ENCODE data around the gene KCNC1.

The KCNC1 gene

DNA sequence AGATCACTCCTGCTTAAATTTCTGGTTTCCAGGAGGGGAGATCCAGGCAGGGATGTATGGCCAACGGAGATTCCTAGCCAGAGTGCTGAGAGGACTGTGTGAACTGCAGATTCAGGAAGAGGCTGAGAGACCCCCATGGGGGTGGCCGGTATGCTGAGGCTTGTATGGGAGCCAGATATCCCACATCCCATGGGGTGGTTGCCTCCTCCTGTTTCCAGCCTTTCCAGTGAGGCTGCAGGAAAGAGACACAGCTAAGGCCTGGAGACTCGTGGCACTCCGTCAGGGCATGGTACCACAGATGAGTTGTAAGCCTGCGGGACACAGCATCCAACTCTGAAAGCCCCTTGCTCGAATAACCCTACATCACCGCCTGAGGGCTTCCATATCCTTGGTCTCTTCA is 16.6 kb upstream of the KCNC1 start:
- Mint-ChIP-seq H3K27me3 (ENCODE audit: low read depth) (peaks cover 54% of the 10 kb centered on the region), H3K36me3 (ENCODE audit: low read depth) (no peaks in the 10 kb centered on the region), H3K9me3 (no peaks in the 10 kb centered on the region), H3K4me1 (peaks cover 14% of the 10 kb centered on the region), H3K4me3 (peak overlapping the region in 1 of 3 experiments; percentile 85), H3K27ac (no peak overlapping the region)
- TF ChIP-seq CTCF (IDR thresholded peaks at IDR 0.05; ENCODE audit: unreplicated experiment in 3 of 3) = no peak

DNA sequence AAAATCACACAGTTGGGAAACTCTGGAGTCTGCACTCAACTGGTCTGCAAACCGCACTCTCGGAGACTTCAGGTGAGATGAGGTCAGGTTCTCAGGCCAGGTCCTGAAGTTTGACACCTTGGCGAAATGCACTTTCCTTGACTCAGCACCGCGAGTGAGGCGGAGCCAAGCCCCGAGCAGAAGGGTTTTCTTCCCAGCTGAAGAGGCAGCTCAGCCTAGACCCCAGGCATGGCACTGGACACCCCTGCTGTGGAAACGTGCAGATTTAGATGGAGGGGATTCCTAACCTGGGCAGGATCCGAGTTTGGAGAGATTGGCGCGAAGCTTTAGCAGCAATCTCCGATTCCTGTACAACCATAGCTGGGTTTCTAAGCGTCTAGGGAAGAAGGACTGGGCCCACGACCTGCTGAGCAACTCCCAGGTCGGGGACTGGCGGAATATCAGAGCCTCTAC is 16.0 kb upstream of the KCNC1 start:
- Mint-ChIP-seq H3K9me3 (no peaks in the 10 kb centered on the region), H3K4me3 (peak overlapping the region; percentile 66 to 85 (median 75)), H3K27ac (no peak overlapping the region), H3K27me3 (ENCODE audit: low read depth) (peaks cover 54% of the 10 kb centered on the region), H3K4me1 (peaks cover 11% of the 10 kb centered on the region), H3K36me3 (ENCODE audit: low read depth) (no peaks in the 10 kb centered on the region)
- TF ChIP-seq CTCF (IDR thresholded peaks at IDR 0.05; ENCODE audit: unreplicated experiment in 3 of 3) = no peak

- Mint-ChIP-seq H3K4me3 (peak within 1 kb of the TSS; percentile 70 to 86 (median 81)), H3K27me3 (ENCODE audit: low read depth) (peaks cover 54% of the 10 kb centered on the region), H3K9me3 (no peaks in the 10 kb centered on the region), H3K27ac (peak within 1 kb of the TSS in 2 of 3 experiments; percentile 28 to 36), H3K36me3 (ENCODE audit: low read depth) (no peaks in the 10 kb centered on the region), H3K4me1 (peaks cover 5% of the 10 kb centered on the region)
- no peak for TF ChIP-seq CTCF (IDR thresholded peaks at IDR 0.05; ENCODE audit: unreplicated experiment in 3 of 3)
These were observed 15.3 kb upstream of the KCNC1 start, which contains the start of gene MYOD1 for GRCh38 chr11:17719028-17719937. Gene MYOD1 (plus strand): TSS chr11:17719571. CDS start chr11:17719783, 212 bp downstream.

DNA sequence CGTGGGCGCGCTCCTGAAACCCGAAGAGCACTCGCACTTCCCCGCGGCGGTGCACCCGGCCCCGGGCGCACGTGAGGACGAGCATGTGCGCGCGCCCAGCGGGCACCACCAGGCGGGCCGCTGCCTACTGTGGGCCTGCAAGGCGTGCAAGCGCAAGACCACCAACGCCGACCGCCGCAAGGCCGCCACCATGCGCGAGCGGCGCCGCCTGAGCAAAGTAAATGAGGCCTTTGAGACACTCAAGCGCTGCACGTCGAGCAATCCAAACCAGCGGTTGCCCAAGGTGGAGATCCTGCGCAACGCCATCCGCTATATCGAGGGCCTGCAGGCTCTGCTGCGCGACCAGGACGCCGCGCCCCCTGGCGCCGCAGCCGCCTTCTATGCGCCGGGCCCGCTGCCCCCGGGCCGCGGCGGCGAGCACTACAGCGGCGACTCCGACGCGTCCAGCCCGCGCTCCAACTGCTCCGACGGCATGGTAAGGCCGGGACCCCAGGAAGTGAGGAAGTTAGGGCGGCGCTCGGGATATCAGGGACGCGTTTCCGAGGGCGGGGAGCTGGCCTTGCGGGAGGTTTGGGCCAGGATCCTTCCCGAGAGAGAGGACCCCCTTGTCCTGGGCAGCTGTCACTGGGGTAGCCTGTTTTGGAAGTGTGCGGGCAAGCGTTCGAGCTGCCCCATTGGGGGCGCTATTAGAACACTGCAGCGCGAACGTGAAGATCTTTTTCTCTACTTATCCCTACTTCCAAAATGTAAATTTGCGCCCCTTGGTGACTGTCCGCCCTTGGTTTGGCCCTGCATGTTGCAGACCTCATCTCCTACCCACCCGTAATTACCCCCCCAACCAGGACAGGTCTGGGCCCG is 14.4 kb upstream of the KCNC1 start:
- peaks cover 59% of the 10 kb centered on the region for H3K27me3 Mint-ChIP-seq (ENCODE audit: low read depth)
- TF ChIP-seq CTCF (IDR thresholded peaks at IDR 0.05; ENCODE audit: unreplicated experiment in 3 of 3) = peak in 2 of 3 experiments; percentile 28 to 44
- H3K9me3 Mint-ChIP-seq = no peaks in the 10 kb centered on the region
- no peaks in the 10 kb centered on the region for H3K36me3 Mint-ChIP-seq (ENCODE audit: low read depth)
- peaks cover 5% of the 10 kb centered on the region for H3K4me1 Mint-ChIP-seq
- H3K27ac Mint-ChIP-seq = no peak overlapping the region
- H3K4me3 Mint-ChIP-seq = peak overlapping the region; percentile 70 to 86 (median 81)

DNA sequence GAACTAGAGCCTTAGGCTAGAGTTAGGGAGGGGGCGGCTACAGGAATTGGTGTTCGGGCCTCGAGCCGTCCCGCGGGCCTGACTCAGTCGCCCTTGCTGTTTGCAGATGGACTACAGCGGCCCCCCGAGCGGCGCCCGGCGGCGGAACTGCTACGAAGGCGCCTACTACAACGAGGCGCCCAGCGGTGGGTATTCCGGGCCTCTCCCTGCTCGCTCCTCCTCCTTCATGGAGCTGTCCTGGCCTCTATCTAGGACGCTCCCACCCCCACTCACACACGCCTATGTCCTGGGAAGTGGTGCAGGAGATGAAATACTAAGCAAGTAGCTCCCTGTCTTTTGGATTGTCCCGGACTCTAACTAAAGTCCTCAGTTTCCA is 13.8 kb upstream of the KCNC1 start:
- H3K27me3 Mint-ChIP-seq (ENCODE audit: low read depth) = peaks cover 64% of the 10 kb centered on the region
- H3K4me3 Mint-ChIP-seq = peak overlapping the region; percentile 68 to 86 (median 81)
- TF ChIP-seq CTCF (IDR thresholded peaks at IDR 0.05; ENCODE audit: unreplicated experiment in 3 of 3) = no peak
- H3K36me3 Mint-ChIP-seq (ENCODE audit: low read depth) = no peaks in the 10 kb centered on the region
- H3K27ac Mint-ChIP-seq = no peak overlapping the region
- peaks cover 5% of the 10 kb centered on the region for H3K4me1 Mint-ChIP-seq
- H3K9me3 Mint-ChIP-seq = no peaks in the 10 kb centered on the region

All from nephron (organoid).